ENCODE measurements around the gene ADAMTS2. TPM values are rescaled to one million over a fixed set of nuclear protein-coding genes. Genes with fewer than 3 reads are reported as not detected.
"Not testable (repeated sequence)": the region's sequence is repeated elsewhere in the genome, so short reads cannot be mapped to it uniquely, and the experiment has no call there.

Gene ADAMTS2
- total RNA-seq, 2 experiments from 2014 or later = not detected

- POLR2A ChIA-PET = no interaction called here
- Mint-ChIP-seq H3K27me3 (peaks cover 2% of the 10 kb centered on the region), H3K36me3 (no peaks in the 10 kb centered on the region), H3K9me3 (no peaks in the 10 kb centered on the region), H3K4me1 (no peaks in the 10 kb centered on the region), H3K4me3 (no peak overlapping the region), H3K27ac (no peak overlapping the region)
- DNase-seq (no peak), ATAC-seq (ENCODE audit: low read depth) (no peak)
These were observed 54.4 kb downstream of the ADAMTS2 start for GRCh38 chr5:179290681-179291540.

GRCh38 chr5:179289756-179290385 is 55.4 kb downstream of the ADAMTS2 start:
- DNase-seq = no peak
- no peak for ATAC-seq (ENCODE audit: low read depth)
- Mint-ChIP-seq H3K27ac (no peak overlapping the region), H3K27me3 (peaks cover 2% of the 10 kb centered on the region), H3K4me1 (no peaks in the 10 kb centered on the region), H3K4me3 (no peak overlapping the region), H3K9me3 (no peaks in the 10 kb centered on the region), H3K36me3 (no peaks in the 10 kb centered on the region)
- POLR2A ChIA-PET = no interaction called here

DNA sequence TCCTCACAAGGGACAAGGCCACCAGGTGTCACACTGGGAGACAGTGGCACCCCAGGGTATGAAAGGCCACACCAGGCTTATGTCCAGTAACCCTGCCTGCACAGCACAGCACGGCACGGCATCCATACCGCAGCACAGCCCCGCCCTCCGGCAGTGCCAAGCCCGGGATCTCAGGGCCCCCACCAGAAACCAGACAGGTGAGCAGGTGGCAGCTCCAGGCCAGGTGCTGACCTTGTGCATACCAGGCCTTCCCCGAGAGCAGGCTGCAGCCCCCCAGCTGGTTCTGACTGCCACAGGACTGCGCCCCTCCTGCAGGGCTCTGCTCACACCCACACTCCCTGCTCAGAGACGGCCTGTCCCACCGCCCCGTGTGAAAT is 56.5 kb downstream of the ADAMTS2 start:
- Mint-ChIP-seq H3K9me3 (no peaks in the 10 kb centered on the region), H3K36me3 (no peaks in the 10 kb centered on the region), H3K27ac (no peak overlapping the region), H3K27me3 (peaks cover 2% of the 10 kb centered on the region), H3K4me1 (no peaks in the 10 kb centered on the region), H3K4me3 (no peak overlapping the region)
- POLR2A ChIA-PET = no interaction called here
- no peak for ATAC-seq (ENCODE audit: low read depth)
- no peak for DNase-seq

GRCh38 chr5:179288101-179288808 is 57.0 kb downstream of the ADAMTS2 start:
- H3K9me3 Mint-ChIP-seq = no peaks in the 10 kb centered on the region
- H3K4me1 Mint-ChIP-seq = no peaks in the 10 kb centered on the region
- ATAC-seq (ENCODE audit: low read depth) = no peak
- POLR2A ChIA-PET = no interaction called here
- no peaks in the 10 kb centered on the region for H3K36me3 Mint-ChIP-seq
- peaks cover 2% of the 10 kb centered on the region for H3K27me3 Mint-ChIP-seq
- no peak for DNase-seq
- no peak overlapping the region for H3K27ac Mint-ChIP-seq
- no peak overlapping the region for H3K4me3 Mint-ChIP-seq

GRCh38 chr5:179287631-179288030 is 57.6 kb downstream of the ADAMTS2 start:
- DNase-seq (no peak), ATAC-seq (ENCODE audit: low read depth) (no peak)
- Mint-ChIP-seq H3K9me3 (no peaks in the 10 kb centered on the region), H3K4me3 (no peak overlapping the region), H3K27me3 (peaks cover 2% of the 10 kb centered on the region), H3K36me3 (no peaks in the 10 kb centered on the region), H3K27ac (no peak overlapping the region), H3K4me1 (no peaks in the 10 kb centered on the region)
- POLR2A ChIA-PET = no interaction called here

DNA sequence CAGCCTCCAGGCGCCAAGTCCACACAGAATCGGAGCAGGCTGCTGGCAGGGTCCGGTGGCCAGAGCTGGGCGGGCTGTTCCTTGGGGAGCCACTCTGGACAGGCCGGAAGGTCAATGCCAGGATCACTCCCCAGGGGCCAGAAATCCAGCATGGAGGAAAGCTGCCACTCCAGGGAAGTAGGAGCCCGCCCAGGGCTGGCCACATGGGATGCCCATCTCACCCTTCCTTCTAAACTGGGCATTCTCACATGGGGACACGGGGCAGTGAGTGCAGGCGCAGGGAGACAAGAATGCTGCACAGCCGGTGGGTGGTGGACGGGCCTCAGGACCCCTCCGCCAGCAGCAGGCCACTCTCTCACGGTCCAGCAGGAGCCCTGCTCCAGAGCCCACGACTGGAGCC is 58.2 kb downstream of the ADAMTS2 start:
- DNase-seq = no peak
- Mint-ChIP-seq H3K27ac (no peak overlapping the region), H3K27me3 (peaks cover 2% of the 10 kb centered on the region), H3K4me1 (no peaks in the 10 kb centered on the region), H3K9me3 (no peaks in the 10 kb centered on the region), H3K36me3 (no peaks in the 10 kb centered on the region), H3K4me3 (no peak overlapping the region)
- ATAC-seq (ENCODE audit: low read depth) = no peak
- POLR2A ChIA-PET = no interaction called here

DNA sequence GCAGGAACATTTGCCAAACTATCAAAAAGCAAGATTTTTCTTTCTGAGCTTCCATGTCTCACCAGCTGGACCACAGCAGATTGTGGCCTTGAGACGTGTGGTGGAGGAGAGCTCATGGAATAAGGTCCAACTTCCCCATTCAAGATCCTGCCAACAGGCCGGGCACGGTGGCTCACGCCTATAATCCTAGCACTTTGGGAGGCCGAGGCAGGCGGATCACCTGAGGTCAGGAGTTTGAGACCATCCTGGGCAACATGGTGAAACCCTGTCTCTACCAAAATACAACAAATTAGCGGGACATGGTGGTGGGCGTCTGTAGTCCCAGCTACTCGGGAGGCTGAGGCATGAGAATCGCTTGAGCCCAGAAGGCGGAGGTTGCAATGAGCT is 59.5 kb downstream of the ADAMTS2 start:
- H3K9me3 Mint-ChIP-seq; H3K27me3 Mint-ChIP-seq; ATAC-seq (ENCODE audit: low read depth); H3K4me3 Mint-ChIP-seq; H3K36me3 Mint-ChIP-seq; DNase-seq; POLR2A ChIA-PET; H3K27ac Mint-ChIP-seq; H3K4me1 Mint-ChIP-seq: not testable (repeated sequence)

- Mint-ChIP-seq H3K4me1 (no peaks in the 10 kb centered on the region), H3K4me3 (no peak overlapping the region), H3K27me3 (peaks cover 2% of the 10 kb centered on the region), H3K27ac (no peak overlapping the region), H3K36me3 (no peaks in the 10 kb centered on the region), H3K9me3 (no peaks in the 10 kb centered on the region)
- POLR2A ChIA-PET = no interaction called here
- ATAC-seq (ENCODE audit: low read depth) = no peak
- no peak for DNase-seq
These were observed 60.3 kb downstream of the ADAMTS2 start for GRCh38 chr5:179284751-179285631.

GRCh38 chr5:179283908-179284307 is 61.4 kb downstream of the ADAMTS2 start:
- H3K4me3 Mint-ChIP-seq; H3K27ac Mint-ChIP-seq; DNase-seq; H3K9me3 Mint-ChIP-seq; H3K4me1 Mint-ChIP-seq; ATAC-seq (ENCODE audit: low read depth); H3K36me3 Mint-ChIP-seq; H3K27me3 Mint-ChIP-seq; POLR2A ChIA-PET: not testable (repeated sequence)

DNA sequence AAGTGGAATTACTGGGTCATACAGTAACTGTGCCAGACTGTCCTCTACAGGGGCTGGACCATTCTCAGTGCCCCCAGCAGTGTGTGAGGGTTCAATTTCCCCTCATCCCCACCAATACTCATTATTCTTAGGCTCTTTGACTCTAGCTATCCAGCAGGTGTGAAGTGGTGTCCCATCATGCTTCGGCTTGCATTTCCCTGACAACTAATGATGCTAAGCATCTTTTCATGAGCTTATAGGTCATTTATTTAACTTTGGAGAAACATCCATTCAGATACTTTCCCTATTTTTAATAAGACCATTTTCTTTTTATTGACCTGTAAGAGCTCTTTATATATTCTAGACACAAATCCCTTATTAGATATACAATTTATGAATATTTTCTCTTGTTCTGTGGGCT is 63.6 kb downstream of the ADAMTS2 start:
- H3K4me3 Mint-ChIP-seq = no peak overlapping the region
- no peak overlapping the region for H3K27ac Mint-ChIP-seq
- no peaks in the 10 kb centered on the region for H3K27me3 Mint-ChIP-seq
- POLR2A ChIA-PET = no interaction called here
- H3K9me3 Mint-ChIP-seq = no peaks in the 10 kb centered on the region
- no peaks in the 10 kb centered on the region for H3K4me1 Mint-ChIP-seq
- H3K36me3 Mint-ChIP-seq = no peaks in the 10 kb centered on the region
- DNase-seq (no peak), ATAC-seq (ENCODE audit: low read depth) (no peak)

GRCh38 chr5:179280095-179280490 is 65.2 kb downstream of the ADAMTS2 start:
- H3K27me3 Mint-ChIP-seq = no peaks in the 10 kb centered on the region
- H3K9me3 Mint-ChIP-seq = no peaks in the 10 kb centered on the region
- H3K27ac Mint-ChIP-seq = no peak overlapping the region
- no peak for ATAC-seq (ENCODE audit: low read depth)
- H3K4me1 Mint-ChIP-seq = no peaks in the 10 kb centered on the region
- H3K36me3 Mint-ChIP-seq = no peaks in the 10 kb centered on the region
- DNase-seq = no peak
- no peak overlapping the region for H3K4me3 Mint-ChIP-seq
- POLR2A ChIA-PET = no interaction called here

- no peaks in the 10 kb centered on the region for H3K9me3 Mint-ChIP-seq
- ATAC-seq (ENCODE audit: low read depth) (no peak), DNase-seq (no peak)
- no peaks in the 10 kb centered on the region for H3K36me3 Mint-ChIP-seq
- H3K4me1 Mint-ChIP-seq = no peaks in the 10 kb centered on the region
- H3K27ac Mint-ChIP-seq = no peak overlapping the region
- H3K27me3 Mint-ChIP-seq = no peaks in the 10 kb centered on the region
- H3K4me3 Mint-ChIP-seq = no peak overlapping the region
- POLR2A ChIA-PET = no interaction called here
These were observed 65.7 kb downstream of the ADAMTS2 start for GRCh38 chr5:179279347-179280094.

- H3K4me1 Mint-ChIP-seq = no peaks in the 10 kb centered on the region
- H3K27me3 Mint-ChIP-seq = no peaks in the 10 kb centered on the region
- no peak overlapping the region for H3K27ac Mint-ChIP-seq
- no peak for ATAC-seq (ENCODE audit: low read depth)
- DNase-seq = no peak
- POLR2A ChIA-PET = no interaction called here
- no peak overlapping the region for H3K4me3 Mint-ChIP-seq
- H3K9me3 Mint-ChIP-seq = no peaks in the 10 kb centered on the region
- H3K36me3 Mint-ChIP-seq = no peaks in the 10 kb centered on the region
These were observed 66.7 kb downstream of the ADAMTS2 start for GRCh38 chr5:179278546-179278945.
